Ureter (tissue), 1 donor: Measurements from ENCODE around the gene SLTM. TPM values are rescaled to one million over a fixed set of nuclear protein-coding genes. Genes with fewer than 3 reads are reported as not detected.
"Not testable (repeated sequence)": the region's sequence is repeated elsewhere in the genome, so short reads cannot be mapped to it uniquely, and the experiment has no call there.

Source experiments
- DNase-seq: peaks from one replicate; pipeline ENCODE4 v3.0.0-alpha.2; 2020; ENCODE audit warnings: low spot score
- total RNA-seq: library from RNA; stranded (reverse); gene quantifications from one replicate; pipeline ENCODE4 v1.2.4, GENCODE V29; 2023
- donor health status: DM: yes; HTN: yes; CAD: no.

SLTM gene
- total RNA-seq, 1 donor from 2014 or later = 159 TPM

DNA sequence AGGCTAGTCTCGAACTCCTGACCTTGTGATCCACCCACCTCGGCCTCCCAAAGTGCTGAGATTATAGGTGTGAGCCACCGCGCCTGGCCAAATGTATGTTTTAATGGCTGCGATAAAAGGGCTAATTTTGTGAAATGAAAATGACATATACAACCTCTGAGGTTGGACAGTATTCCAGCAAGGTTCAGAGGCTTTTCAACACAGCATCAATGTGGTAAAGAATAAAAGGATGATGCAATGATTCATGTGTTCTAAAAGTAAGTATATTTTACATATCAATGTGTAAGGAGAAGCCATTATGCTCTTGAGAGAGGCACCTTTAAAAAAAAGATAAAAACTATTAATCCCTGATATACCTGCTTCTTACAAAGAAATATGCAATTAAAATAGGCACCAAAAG lies 6.7 kb downstream of the SLTM start:
- DNase-seq = no peak

DNA sequence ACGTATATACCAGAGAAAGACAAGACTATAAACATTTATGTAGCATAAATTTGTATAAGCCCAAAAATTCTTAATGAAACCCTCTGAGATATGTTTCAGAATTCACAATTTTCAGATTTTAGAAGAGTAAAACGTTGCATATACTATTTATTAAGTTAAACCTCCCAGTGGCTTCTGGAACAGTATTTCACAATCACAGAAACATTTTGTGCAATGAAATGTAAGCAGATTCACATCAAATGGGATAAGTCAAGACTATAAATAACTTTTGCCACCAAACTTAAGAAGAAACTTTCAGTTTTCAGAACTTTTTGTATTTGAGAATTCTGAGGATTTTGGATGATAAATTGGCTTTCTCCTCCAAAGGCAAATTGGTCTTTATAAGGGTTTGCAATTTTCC lies 9.2 kb downstream of the SLTM start:
- no peak for DNase-seq

DNA sequence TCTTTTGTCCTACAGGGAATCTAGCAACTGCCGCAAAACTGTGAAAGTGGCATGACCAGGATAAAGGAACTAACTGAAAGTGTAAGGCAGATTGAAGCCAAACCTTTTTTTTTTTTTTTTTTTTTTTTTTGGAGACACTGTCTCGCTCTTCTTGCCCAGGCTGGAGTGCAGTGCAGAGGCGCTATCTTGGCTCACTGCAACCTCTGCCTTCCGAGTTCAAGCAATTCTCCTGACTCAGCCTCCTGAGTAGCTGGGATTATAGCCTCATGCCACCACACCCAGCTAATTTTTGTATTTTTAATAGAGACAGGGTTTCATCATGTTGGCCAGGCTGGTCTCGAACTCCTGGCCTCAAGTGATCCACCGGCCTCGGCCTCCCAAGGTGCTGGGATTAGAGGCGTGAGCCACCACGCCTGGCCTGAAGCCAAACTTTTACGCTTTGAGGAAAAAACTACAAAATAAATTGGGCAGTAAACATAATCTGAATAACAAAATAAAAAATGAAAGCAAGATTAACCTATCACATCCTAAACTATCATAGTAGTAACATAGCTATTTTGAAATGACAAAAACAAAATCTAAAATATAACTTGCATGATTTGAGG lies 9.7 kb downstream of the SLTM start:
- DNase-seq = no peak

DNA sequence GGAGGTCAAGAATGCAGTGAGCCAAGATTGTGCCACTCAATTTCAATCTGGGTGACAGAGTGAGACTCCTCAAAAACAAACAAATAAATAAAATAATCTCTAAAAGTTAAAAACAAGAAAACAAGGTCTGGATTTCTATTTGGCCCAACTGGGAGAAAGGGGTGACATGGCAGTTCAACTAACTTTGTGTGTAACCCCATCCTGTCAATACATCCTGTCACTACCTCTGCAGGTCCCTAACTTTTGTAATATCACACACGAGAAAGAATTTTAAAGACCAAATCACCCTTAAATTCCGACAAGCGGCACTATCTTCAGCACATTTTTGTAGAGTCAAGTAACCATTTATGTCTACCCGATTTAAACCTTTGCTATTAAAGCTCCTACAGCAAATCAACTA lies 10.2 kb downstream of the SLTM start:
- DNase-seq = no peak

DNA sequence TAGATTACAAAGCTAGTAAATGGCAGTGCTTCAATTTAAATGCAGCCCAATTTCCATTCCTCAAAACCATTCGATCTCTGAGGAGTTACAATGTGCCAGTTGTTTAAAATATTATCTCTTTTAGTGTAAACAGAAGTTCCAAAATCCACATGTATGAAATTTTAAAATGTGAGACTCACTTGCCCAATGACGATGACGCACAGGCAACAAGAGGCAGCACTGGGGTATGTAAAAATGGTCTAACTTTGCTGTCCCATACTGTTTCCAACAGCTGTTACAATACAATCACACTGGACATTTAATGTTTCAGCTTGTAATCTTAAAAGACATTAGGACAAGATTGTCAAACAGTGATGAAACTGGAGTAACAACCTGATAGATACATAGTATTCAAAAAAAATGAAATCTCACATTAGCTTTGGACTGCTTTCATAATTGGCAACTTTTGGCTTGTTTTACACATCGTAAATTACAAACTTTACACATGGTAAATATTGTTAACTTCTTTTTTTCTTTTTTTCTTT lies 12.2 kb downstream of the SLTM start:
- DNase-seq = no peak

DNA sequence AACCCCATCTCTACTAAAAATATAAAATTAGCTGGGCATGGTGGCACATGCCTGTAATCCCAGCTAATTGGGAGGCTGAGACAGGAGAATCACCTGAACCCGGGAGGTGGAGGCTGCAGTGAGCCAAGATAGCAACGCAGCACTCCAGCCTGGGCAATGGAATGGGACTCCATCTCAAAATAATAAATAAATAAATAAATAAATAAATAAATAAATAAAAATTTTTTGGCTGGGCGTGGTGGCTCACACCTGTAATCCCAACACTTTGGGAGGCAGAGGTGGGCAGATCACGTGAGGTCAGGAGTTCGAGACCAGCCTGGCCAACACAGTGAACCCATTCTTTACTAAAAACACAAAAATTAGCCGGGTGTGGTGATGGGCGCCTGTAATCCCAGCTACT lies 13.0 kb downstream of the SLTM start:
- DNase-seq = not testable (repeated sequence)

DNA sequence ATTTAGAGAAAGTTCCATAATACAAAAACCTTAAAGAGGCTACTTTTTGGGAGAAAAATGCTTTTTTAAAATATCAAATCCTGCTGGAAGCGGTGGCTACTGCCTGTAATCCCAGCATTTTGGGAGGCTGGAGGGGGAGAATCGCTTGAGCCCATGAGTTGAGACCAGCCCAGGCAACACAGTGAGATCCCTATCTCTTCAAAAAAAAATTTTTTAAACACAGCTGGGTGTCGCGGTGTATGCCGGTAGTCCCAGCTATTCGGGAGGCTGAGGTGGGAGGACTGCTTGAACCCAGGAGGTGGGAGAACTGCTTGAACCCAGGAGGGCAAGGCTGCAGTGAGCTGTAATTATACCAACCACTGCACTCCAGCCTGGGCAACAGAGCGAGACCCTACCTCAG lies 14.2 kb downstream of the SLTM start:
- DNase-seq = no peak

DNA sequence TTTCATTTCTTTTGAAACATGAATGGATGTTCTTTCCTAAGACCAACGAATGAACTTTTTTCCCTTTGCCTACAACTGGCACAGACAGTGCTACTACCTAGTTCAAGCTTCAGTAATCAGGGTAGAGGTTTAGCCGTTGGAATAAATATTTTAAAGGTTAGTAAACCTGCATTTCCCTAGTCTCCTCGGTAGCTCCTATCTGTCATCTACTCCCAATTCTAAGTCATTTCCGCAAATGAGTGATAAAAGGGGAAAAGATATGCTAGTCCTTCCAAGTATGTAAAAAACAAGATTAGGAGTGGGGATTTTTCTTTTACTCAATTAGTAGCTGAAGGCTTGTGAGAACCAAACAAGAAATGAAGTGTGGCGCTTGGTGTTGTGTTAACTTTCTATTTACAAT lies 15.2 kb downstream of the SLTM start:
- no peak for DNase-seq

DNA sequence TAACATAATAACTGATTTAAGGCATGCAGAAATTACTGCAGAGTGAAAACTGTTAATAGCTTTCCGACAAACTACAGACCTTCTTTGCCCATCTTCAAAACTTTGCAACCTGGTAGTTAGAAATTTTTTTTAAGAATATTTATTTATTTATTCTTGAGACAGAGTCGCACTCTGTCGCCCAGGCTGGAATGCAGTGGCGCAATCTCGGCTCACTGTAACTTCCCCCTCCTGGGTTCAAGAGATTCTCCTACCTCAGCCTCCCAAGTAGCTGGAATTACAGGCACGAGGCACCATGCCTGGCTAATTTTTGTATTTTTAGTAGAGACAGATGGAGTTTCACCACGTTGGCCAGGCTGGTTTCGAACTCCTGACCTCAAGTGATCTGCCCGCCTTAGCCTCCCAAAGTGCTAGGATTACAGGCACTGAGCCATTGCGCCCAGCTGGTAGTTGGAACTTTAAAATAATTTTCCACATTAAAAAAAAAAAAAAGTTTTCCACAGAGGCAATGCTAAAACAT lies 15.8 kb downstream of the SLTM start:
- not testable (repeated sequence) for DNase-seq

DNA sequence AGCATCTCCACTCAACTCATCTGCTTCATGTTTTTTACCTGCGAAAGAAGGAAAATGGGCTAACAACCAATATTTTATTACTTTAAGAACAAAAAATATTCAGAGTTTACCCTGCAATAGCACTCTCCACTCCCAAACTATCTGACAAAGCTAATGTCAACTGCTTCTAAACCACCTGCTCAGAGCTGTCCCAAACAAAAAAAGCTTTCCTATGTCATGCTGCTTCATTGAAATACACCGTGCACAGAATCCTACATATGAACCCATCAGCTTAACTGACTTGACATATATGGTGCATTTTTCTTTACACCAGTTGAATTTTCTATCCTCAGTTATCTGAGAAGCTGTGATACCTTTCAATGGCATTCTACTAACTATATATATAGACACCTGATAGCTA lies 16.5 kb downstream of the SLTM start:
- DNase-seq = no peak

DNA sequence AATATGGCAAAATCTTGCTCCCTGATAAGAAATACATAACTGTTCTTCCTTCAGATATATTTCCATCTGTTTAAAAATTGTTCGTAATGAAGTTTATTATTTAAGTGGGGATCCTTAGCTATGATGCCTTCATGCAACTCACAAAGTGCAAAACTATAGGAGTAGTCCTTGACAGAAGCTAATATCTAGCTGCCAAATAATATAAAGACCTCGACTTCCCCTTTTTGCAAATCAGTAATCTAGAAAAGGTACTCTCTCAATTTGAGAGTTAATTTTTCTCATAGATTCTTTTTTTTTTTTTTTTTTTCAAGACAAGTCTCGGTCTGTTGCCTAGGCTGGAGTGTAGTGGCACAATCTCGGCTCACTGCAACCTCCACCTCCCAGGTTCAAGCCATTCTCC lies 23.0 kb downstream of the SLTM start:
- DNase-seq = no peak

DNA sequence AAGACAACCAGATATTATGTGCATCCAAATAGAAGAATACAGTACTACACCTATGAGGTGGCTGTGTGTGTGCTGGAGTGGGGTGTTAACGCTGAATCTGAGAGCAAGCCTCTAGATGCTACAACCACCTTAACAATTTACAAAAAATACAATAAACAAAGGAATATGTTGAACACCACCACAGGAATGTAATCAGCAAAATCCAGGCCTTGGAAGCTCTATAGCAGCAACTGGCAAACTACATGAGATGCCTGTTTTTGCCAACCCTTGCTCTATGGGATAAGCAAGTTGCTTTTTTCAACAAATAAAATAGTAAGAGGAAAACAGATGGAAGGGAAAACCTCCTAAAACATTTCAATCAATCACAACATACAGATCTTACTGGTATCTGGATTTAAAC lies 23.9 kb downstream of the SLTM start:
- DNase-seq = no peak

DNA sequence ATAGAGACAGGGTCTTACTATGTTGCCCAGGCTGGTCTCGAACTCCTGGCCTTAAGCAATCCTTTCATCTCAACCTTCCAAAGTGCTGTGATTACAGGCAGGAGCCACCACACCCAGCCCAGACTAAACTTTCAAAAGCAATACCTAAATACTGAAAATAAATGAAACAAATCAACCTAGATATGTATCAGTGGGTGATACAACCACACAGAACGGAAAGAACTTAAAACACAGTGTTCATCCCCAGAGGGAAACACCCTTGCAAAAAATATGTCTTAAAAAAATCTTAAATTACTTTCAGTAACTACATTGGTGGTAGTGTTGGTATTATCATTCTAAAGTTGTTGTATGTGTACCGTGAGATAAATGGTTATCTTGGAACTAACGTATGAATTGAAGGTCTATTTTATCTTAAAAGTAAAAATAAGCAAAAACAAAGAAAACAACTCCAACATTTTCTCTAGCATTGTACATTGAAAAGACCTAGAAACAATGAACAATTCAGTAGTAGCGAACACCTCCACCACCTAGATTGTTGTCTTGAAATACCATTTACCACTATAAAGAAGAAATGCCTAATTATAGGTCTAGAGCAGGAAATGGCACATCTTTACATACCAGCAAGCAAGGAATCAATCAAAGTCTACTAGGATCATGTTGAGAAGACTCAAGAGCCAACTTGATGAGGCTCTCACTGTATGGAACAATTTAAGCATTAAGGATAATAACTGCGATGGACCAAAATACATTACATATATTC lies 24.7 kb downstream of the SLTM start:
- DNase-seq = no peak

DNA sequence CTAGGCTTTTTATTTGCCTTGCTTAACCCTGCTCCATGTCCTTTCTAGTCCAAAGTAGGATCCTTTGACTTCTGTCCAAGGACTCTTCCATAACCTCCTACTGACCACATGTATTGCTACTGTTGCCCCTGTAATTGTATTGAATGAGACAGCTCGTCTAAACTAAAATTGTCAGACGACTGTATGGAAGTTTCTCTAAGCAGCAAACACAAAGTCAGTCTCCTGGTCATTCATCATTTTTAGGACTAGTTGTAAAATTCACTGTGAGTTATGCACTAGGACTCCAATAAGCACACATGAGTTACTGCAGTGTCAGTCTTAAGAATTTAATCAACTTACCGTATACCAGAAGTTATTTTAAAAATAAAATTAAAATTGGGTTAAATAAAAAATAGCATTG lies 32.8 kb downstream of the SLTM start:
- DNase-seq = no peak

DNA sequence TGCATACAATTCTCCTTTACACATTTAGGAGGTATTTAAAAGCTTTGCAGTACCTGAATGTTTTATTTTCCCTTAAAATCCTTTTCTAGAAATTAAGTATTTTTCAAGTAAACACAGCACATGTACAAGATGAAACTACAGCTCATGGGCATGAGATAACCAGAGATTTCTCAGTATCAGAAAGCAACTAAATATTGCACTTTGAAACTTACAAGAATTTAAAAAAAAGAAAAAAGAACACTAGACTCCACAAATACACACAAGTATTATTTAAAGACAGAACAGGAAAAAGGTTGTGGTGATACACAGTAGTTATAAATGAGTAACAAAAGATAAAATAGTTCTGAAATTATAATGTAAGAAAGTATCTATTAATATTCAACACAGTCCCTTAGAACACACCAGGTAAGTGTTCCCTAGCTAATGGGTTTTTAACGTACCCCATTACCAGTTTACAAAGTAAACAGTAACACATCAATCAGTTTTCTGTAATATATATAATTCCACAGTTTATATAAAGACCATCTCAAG lies 35.3 kb downstream of the SLTM start:
- DNase-seq = no peak

DNA sequence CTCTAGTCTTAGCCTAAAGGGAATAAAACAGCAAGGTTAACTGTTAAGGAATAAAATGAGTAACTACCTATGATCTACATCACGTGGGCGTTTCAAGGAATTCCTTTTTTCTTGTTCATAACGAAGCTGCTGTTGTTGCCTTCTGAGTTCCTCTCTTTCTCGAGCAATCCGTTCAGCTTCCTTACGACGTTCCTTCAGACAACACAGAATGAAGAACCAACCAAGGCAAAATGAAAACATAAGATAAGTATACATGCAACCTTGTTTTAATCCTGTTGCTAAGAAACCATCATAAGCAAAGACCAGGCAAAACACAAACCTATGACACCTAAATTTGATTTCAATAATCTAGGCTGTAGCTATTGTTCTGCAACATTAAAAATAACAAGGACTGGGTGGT lies 44.1 kb downstream of the SLTM start:
- no peak for DNase-seq

DNA sequence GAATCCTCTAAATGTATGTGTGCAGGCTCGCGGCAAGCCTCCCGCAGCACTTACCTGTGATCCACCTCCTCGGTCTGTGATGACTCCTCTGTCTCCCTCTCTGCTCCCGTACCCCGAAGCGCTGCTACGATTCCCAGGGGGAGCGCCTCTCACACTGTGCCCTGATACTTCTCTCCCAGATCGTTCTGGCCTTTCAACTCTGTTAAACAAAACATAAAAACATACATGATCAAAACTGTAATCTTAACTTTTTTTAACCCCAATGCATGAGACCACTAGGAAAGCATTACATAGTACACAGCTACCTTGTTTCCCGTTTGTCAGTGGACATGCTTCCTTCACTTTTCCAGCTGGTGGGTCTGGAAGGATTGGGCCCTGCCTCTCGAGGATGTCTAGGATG lies 46.6 kb downstream of the SLTM start:
- DNase-seq = no peak

DNA sequence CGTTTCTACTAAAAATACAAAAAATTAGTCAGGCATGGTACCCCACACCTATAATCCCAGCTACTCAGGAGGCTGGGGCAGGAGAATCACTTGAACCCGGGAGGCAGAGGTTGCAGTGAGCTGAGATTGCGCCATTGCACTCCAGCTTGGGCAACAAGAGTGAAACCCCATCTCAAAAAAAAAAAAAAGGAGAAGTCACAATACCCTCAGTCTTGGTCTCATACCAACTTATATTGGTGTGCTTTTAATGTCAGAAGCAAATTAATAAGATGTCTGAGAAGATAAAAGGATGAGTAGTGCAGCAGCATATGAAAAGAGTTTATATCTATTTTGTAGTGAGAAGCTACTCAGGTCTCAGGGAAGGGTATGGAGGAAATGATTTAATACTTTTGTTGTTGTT lies 49.6 kb downstream of the SLTM start:
- not testable (repeated sequence) for DNase-seq

DNA sequence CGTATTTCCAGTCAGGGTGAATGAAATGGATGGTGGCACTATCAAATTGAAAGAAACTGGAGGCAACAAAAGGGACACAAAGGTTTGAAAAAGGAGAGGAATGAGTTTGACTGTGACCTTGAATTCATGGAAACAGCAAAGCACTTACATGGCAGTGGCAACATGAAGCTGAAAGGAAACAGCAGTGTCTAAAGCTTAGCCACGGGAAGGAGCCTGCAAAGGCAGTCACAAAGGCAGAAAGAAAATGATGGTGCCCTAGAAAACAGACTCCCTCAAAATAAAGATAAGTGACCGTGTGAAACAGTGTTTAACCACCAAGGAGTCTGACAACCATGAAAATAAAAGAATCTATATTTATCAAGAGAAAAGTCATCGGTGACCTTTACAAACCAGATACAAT lies 51.2 kb downstream of the SLTM start:
- no peak for DNase-seq

DNA sequence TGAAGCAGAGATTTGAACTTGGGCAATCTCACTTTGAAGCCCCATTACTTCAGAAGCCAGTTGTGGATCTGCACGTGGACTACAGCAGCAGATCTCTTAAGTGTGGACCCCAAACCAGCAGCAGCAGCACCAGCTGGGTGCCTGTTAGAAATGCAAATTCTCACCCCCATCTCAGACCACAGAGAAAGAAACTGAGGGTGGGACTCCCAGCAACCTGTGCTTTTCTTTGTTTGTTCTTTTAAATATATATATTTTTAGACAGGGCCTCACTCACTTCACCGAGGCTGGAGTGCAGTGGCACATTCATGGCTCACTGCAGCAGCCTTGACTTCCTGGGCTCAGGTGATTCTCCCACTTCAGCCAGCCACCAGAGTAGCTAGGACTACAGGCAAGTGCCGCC lies 53.2 kb downstream of the SLTM start:
- DNase-seq = no peak

DNA sequence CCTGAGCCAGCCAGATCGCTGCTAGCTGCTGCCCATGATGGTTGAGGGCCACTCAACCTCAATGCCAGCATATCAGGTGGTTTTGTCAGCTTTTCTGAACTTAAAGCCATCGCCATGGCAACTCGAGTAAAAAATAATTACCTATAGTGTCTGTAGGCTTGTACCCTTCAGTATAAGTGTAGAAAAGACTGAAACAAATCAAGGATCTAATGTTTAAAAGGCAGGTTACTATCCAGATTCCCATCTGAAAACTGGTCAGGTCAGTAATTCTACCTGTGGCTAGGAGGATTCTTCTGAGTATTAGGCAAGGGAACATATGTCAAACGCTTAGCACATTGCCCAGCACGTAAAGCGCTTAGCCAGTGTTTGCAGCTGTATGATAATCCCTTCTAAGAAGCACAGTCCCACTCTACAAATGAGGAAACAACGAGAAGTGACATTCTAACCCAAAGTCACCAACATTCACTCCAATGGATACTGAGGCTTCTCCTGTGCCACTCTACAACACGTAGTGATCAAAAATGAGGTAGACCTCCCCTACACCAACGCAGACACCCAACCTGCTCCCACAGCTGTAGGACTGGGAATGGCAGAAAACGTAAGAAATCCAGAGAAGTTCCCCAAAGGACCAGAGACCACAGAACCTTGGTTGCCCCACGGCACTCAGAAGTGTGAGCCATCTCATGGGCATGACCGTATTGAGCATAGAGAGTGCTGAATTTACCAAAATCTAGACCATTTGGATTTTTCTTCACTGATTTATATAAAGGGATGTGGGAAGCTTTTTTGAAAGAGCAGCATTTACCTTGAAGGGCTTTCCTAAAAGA lies 55.3 kb downstream of the SLTM start:
- DNase-seq = no peak
